ENCODE results near the gene CCDC117. TPM values are rescaled to one million over a fixed set of nuclear protein-coding genes. Genes with fewer than 3 reads are reported as not detected.

The CCDC117 gene
- total RNA-seq, 1 experiment from 2014 or later: 40.0 TPM

DNA sequence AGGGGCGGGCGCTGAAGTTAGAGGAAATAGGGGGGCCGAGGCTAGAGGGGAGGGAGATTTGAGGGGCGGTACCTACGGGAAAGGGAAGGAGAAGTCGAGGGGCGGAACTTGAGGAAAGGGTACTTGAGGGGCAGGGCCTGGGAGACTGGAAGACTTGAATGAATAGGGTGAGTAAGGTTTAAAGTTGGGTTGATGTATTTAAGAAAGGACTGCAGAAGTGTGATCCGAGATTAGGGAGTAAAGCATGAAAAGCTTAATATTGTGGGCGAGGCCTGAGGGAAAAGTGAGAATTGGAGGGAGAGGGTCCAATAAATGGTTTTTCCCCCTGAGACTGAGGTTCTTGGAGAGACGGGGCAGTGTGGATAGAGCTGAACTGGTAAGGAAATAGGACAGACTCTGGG, 29.9 kb upstream of the CCDC117 start:
- Mint-ChIP-seq H3K36me3 (ENCODE audit: insufficient read depth in 1 of 3, low read depth in 3 of 3) (peaks cover 38 to 48% (median 46%) of the 10 kb centered on the region in 3 experiments; a peak in 6 of 7 replicates), H3K4me3 (peak overlapping the region; percentile 79 to 91), H3K27me3 (ENCODE audit: low read depth) (no peaks in the 10 kb centered on the region), H3K4me1 (peaks cover 20 to 29% of the 10 kb centered on the region in 2 experiments), H3K27ac (peak overlapping the region; percentile 91 to 97 (median 94)), H3K9me3 (no peaks in the 10 kb centered on the region)
- DNase-seq: no peak
- Histone ChIP-seq H4K8ac (replicated peaks; ENCODE audit: insufficient read length, low read depth, low read length) (no peak overlapping the region), H2AK5ac (ENCODE audit: insufficient read length, low read length) (no peak overlapping the region), H4K20me1 (ENCODE audit: control insufficient read depth, insufficient read depth, insufficient read length) (no peaks in the 10 kb centered on the region), H3K79me2 (ENCODE audit: insufficient read depth, low read length) (peaks cover 10% of the 10 kb centered on the region; the same call in 1 of the 2 replicates), H3K9ac (ENCODE audit: extremely low read depth, insufficient read length, low read length) (peak overlapping the region; percentile 30), H3K27ac (ENCODE audit: insufficient read length, low read depth, low read length) (no peak overlapping the region), H2AFZ (ENCODE audit: low read length) (no peak overlapping the region), H2BK5ac (ENCODE audit: insufficient read length, low read length) (no peak overlapping the region), H3K18ac (ENCODE audit: insufficient read length, low read depth, low read length) (no peak overlapping the region), H2BK12ac (ENCODE audit: insufficient read length, low read depth, low read length) (no peak overlapping the region), H3K56ac (ENCODE audit: insufficient read length, low read depth, low read length) (no peak overlapping the region), H2BK20ac (ENCODE audit: low read depth, low read length, poor library complexity, severe bottlenecking) (no peak overlapping the region), H3K4me2 (ENCODE audit: insufficient read depth, insufficient read length, low read length) (peak overlapping the region; percentile 82), H3K23me2 (ENCODE audit: insufficient read length, low read depth, low read length, poor library complexity, severe bottlenecking) (peaks cover 12% of the 10 kb centered on the region), H3K27me3 (ENCODE audit: insufficient read depth, low read length) (no peaks in the 10 kb centered on the region), H3K4ac (ENCODE audit: low read depth, low read length) (no peak overlapping the region), H2BK15ac (ENCODE audit: low read depth, low read length) (no peak overlapping the region), H3K4me1 (ENCODE audit: insufficient read depth, low read length) (peaks cover 4% of the 10 kb centered on the region; the same call in 1 of the 2 replicates), H3K14ac (ENCODE audit: insufficient read depth, low read length) (no peak overlapping the region), H3K23ac (ENCODE audit: insufficient read length, low read depth, low read length) (no peak overlapping the region), H3T11ph (ENCODE audit: low read length) (no peak overlapping the region), H2BK120ac (ENCODE audit: low read depth, low read length, poor library complexity, severe bottlenecking) (no peak overlapping the region), H4K5ac (ENCODE audit: insufficient read length, low read depth, low read length) (no peak overlapping the region), H4K91ac (ENCODE audit: insufficient read length, low read depth, low read length) (no peak overlapping the region), H3K79me1 (ENCODE audit: insufficient read depth, low read depth, low read length, poor library complexity, severe bottlenecking) (no peaks in the 10 kb centered on the region), H3K9me3 (ENCODE audit: control insufficient read depth, low read depth, low read length) (no peaks in the 10 kb centered on the region)
- 100% methylated on average over 1 of the region's 10 CpGs for WGBS (ENCODE audit: extremely low coverage, insufficient read length, low lambda C conversion rate)
- TF ChIP-seq CTCF (conservative IDR thresholded peaks at IDR 0.05): no peak

All from H9 (cell line).